HepG2 (cell line): ENCODE measurements around the gene ZFYVE21. TPM values are rescaled to one million over a fixed set of nuclear protein-coding genes. Genes with fewer than 3 reads are reported as not detected.
"Not testable (repeated sequence)": the region's sequence is repeated elsewhere in the genome, so short reads cannot be mapped to it uniquely, and the experiment has no call there.

ENCODE experiments used
- ATAC-seq: fragments of 200-7000 bp; cut with Tn5 transposase; 3 replicates; pipeline ENCODE4 v1.9.1; 2020; ENCODE audit warnings: mild to moderate bottlenecking, moderate library complexity
- BruUV-seq: library from RNA; stranded (reverse); fragments of 400-500 nt; replicated peaks from 2 replicates; lab custom pipeline; 2021; lab: Mats Ljungman, UMichigan
- CTCF ChIA-PET: fragments of 300-600 bp; formaldehyde crosslinking; extraction: SDS; loops from one replicate; lab custom pipeline; 2021; ENCODE audit warnings: low total read pairs, inconsistent platforms, low intra/inter-chr PET ratio; lab: Yijun Ruan, JAX
- POLR2A ChIA-PET: fragments of 350-600 bp; sonication (Branson Sonifier 250); formaldehyde crosslinking; loops from one replicate; lab custom pipeline; 2020; ENCODE audit warnings: antibody characterized with exemption, inconsistent platforms; lab: Yijun Ruan, JAX
- DNase-seq: peaks from one replicate; pipeline ENCODE4 v3.0.0-alpha.2; 2015; ENCODE audit warnings: low spot score
- FAIRE-seq: peaks from 3 replicates; lab custom pipeline; 2011; peaks lifted over from hg19 to GRCh38; lab: Jason Lieb, UNC
- H2AFZ ChIP-seq: one replicate; pipeline ENCODE4 v1.6.1; 2011; ENCODE audit warnings: low read length, inconsistent platforms
- H3K27ac ChIP-seq: fragments of 300-600 bp; 3 replicates; pipeline ENCODE4 v1.8.0; 2011; ENCODE audit warnings: mixed run types, mild to moderate bottlenecking, mixed read lengths, low read length, inconsistent platforms; ENCODE audit not compliant: insufficient read depth; ENCODE audit errors: extremely low read length
- H3K27me3 ChIP-seq, 2 experiments: fragments of 200-600 bp in 1 of 2; 2 replicates in 1 of 2; 3 replicates in 1 of 2; pipeline versions ENCODE4 v1.6.0 to v1.8.0; 2011; ENCODE audit warnings: low read length in 2 of 2, mild to moderate bottlenecking in 2 of 2, moderate library complexity in 2 of 2, inconsistent platforms in 1 of 2; ENCODE audit not compliant: insufficient read depth in 2 of 2, control insufficient read depth in 1 of 2
- H3K36me3 ChIP-seq, 2 experiments: fragments of 200-600 bp in 1 of 2; replicated peaks in 1 of 2; 2 replicates in 1 of 2; 3 replicates in 1 of 2; pipeline versions ENCODE4 v1.5.1 to v1.8.0; 2011; ENCODE audit warnings: low read length in 2 of 2, inconsistent platforms in 1 of 2; ENCODE audit not compliant: insufficient read depth in 2 of 2, control insufficient read depth in 1 of 2
- H3K4me1 ChIP-seq: 2 replicates; pipeline ENCODE4 v1.5.1; 2012; ENCODE audit warnings: low read length, inconsistent platforms; ENCODE audit not compliant: insufficient read depth
- H3K4me2 ChIP-seq: 2 replicates; pipeline ENCODE4 v1.6.0; 2011; ENCODE audit warnings: low read depth, low read length, inconsistent platforms
- H3K4me3 ChIP-seq, 3 experiments: fragments of 200-600 bp in 1 of 3; sonication (generic), shearing (Covaris generic) in 1 of 3; replicated peaks in 1 of 3; 2 replicates each; pipeline ENCODE4 v1.5.1; 2011 to 2016; ENCODE audit warnings: low read length in 3 of 3, inconsistent platforms in 2 of 3, low read depth in 2 of 3, mild to moderate bottlenecking in 2 of 3, control low read depth in 1 of 3, mixed read lengths in 1 of 3; ENCODE audit not compliant: insufficient read depth in 1 of 3
- H3K79me2 ChIP-seq: one replicate; pipeline ENCODE4 v1.6.1; 2011; ENCODE audit warnings: low read length, inconsistent platforms; ENCODE audit not compliant: insufficient read depth
- H3K9ac ChIP-seq: 2 replicates; pipeline ENCODE4 v1.6.0; 2011; ENCODE audit warnings: mild to moderate bottlenecking, low read depth, low read length, inconsistent platforms; ENCODE audit not compliant: insufficient read depth
- H3K9me3 ChIP-seq: 2 replicates; pipeline ENCODE4 v1.5.1; 2012; ENCODE audit warnings: mild to moderate bottlenecking, low read length
- H4K20me1 ChIP-seq: 2 replicates; pipeline ENCODE4 v1.6.0; 2011; ENCODE audit warnings: inconsistent platforms, mild to moderate bottlenecking, low read length, moderate library complexity; ENCODE audit not compliant: insufficient read depth
- AGO2 ChIP-seq: fragments of 200-400 bp; formaldehyde crosslinking; optimal IDR thresholded peaks from 2 replicates; pipeline ENCODE3; 2017; ENCODE audit warnings: mild to moderate bottlenecking, low read depth, low read length, moderate library complexity
- FOXC1 ChIP-seq: sonication (generic); formaldehyde crosslinking; IDR thresholded peaks from 2 replicates; pipeline ENCODE4 v1.8.0; 2022; ENCODE audit warnings: mild to moderate bottlenecking, missing genetic modification reagents, borderline replicate concordance
- GFI1 ChIP-seq: sonication (generic); formaldehyde crosslinking; IDR thresholded peaks from 2 replicates; pipeline ENCODE4 v1.5.0; 2020; ENCODE audit warnings: missing genetic modification reagents, mild to moderate bottlenecking, borderline replicate concordance
- HCFC1 ChIP-seq: fragments of 150-350 bp; IDR thresholded peaks from 2 replicates; pipeline ENCODE4 v1.6.1; 2014; ENCODE audit warnings: low read depth, low read length
- KDM5A ChIP-seq: fragments of 200-600 bp; sonication (generic); IDR thresholded peaks from 2 replicates; pipeline ENCODE4 v1.7.0; 2018; ENCODE audit warnings: antibody characterized with exemption, mild to moderate bottlenecking, low read length, borderline replicate concordance
- MIER3 ChIP-seq: IDR thresholded peaks from 2 replicates; pipeline ENCODE4 v1.6.1; 2016; ENCODE audit warnings: missing compliant biosample characterization, borderline replicate concordance
- NPAS2 ChIP-seq: sonication (generic); formaldehyde crosslinking; IDR thresholded peaks from 2 replicates; pipeline ENCODE4 v1.8.0; 2022; ENCODE audit warnings: mild to moderate bottlenecking, missing genetic modification reagents, borderline replicate concordance
- PHF8 ChIP-seq: sonication (generic); formaldehyde crosslinking; IDR thresholded peaks from 2 replicates; pipeline ENCODE4 v1.5.0; 2020; ENCODE audit warnings: missing genetic modification reagents
- PITX1 ChIP-seq: sonication (generic); formaldehyde crosslinking; IDR thresholded peaks from 2 replicates; pipeline ENCODE4 v1.5.1; 2020; ENCODE audit warnings: mild to moderate bottlenecking, missing genetic modification reagents
- RAD51 ChIP-seq: fragments of 450-650 bp; IDR thresholded peaks from 2 replicates; pipeline ENCODE4 v1.6.1; 2016; ENCODE audit warnings: borderline replicate concordance
- ZKSCAN5 ChIP-seq: sonication (generic); formaldehyde crosslinking; IDR thresholded peaks from 2 replicates; pipeline ENCODE4 v1.5.1; 2020; ENCODE audit warnings: mild to moderate bottlenecking, missing genetic modification reagents
- ZNF251 ChIP-seq: sonication (generic); formaldehyde crosslinking; IDR thresholded peaks from 2 replicates; pipeline ENCODE4 v1.9.0; 2021; ENCODE audit warnings: mild to moderate bottlenecking, missing genetic modification reagents
- ZNF3 ChIP-seq: IDR thresholded peaks from 2 replicates; pipeline ENCODE4 v1.7.0; 2017; ENCODE audit warnings: inconsistent platforms
- ZNF333 ChIP-seq: sonication (generic); formaldehyde crosslinking; IDR thresholded peaks from 2 replicates; pipeline ENCODE4 v1.4.0; 2020; ENCODE audit warnings: mild to moderate bottlenecking, missing genetic modification reagents, borderline replicate concordance
- ZNF441 ChIP-seq: sonication (generic); formaldehyde crosslinking; IDR thresholded peaks from 2 replicates; pipeline ENCODE4 v1.7.0; 2021; ENCODE audit warnings: missing genetic modification reagents, borderline replicate concordance
- ZNF607 ChIP-seq: sonication (generic); formaldehyde crosslinking; IDR thresholded peaks from 2 replicates; pipeline ENCODE4 v1.5.1; 2020; ENCODE audit warnings: missing genetic modification reagents, mild to moderate bottlenecking, borderline replicate concordance
- WGBS: methylation state at CpG from one replicate; pipeline ENCODE4 v1.1.6; 2017; ENCODE audit warnings: low lambda C conversion rate; 5-methylcytosine and 5-hydroxymethylcytosine counted together
- in situ Hi-C: cut with HindIII; loops from 2 replicates; pipeline ENCODE4 v1.10.0; 2017; ENCODE audit warnings: low pct_unique_long_range_greater_than_20kb; ENCODE audit not compliant: extremely low pct_ligation_motif_present
- intact Hi-C: fragments of 100-400 bp; cut with micrococcal nuclease; formaldehyde crosslinking; loops from one replicate; pipeline ENCODE4 v1.10.0; 2022; ENCODE audit not compliant: unreplicated experiment
- polyA plus RNA-seq, 8 experiments: library from polyadenylated mRNA; depleted of rRNA in 3 of 8; stranded (reverse) in 7 of 8; unstranded in 1 of 8; fragments of >200 nt; fragmentation: Illumina TruSeq in 4 of 8; extraction: Trizol in 4 of 8; gene quantifications; 2 replicates each; pipeline versions ENCODE4 v1.2.1 to v1.2.3, GENCODE V29; 2011 to 2016; ENCODE audit warnings: low read depth in 4 of 8, missing spikeins in 1 of 8, mixed read lengths in 1 of 8; ENCODE audit not compliant: insufficient read depth in 1 of 8
- total RNA-seq, 5 experiments: library from RNA; depleted of rRNA; stranded (reverse); fragments of >200 nt; fragmentation: Illumina TruSeq; extraction: Trizol; gene quantifications; 2 replicates each; pipeline ENCODE4 v1.2.3, GENCODE V29; 2016; ENCODE audit warnings: low read depth in 1 of 5
- TF ChIP-seq, protein P1 (sequence below): sonication (generic); formaldehyde crosslinking; IDR thresholded peaks from 2 replicates; pipeline ENCODE4 v1.4.0; 2020; ENCODE audit warnings: missing genetic modification reagents
- TF ChIP-seq, protein P2 (sequence below): sonication (generic); formaldehyde crosslinking; IDR thresholded peaks from 2 replicates; pipeline ENCODE4 v1.4.0; 2020; ENCODE audit warnings: missing genetic modification reagents

Gene ZFYVE21
- total and polyA plus RNA-seq, 2 of the 13 experiments (the other 11 are each of a cell fraction or from before 2014, with no cell fraction given) = 34.3 to 34.4 TPM

DNA sequence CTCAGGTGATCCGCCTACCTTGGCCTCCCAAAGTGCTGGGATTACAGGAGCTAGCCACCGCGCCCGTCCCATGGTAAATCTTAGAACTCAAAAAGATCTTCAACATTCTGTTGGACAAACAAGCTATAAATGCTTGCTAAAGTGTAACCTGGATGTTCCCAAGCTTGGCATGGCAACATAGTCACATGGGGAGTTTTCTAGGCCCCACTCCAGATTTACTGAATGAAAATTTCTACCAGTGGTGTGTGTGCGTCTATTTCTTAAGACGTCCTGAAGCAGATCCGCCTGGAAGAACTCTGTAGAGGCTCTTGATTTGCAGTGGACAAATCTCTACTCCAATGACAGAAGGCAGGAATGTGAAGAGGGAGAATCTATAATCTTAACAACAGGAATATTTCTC, 59.9 kb downstream of the ZFYVE21 start:
- no peaks in the 10 kb centered on the region for H3K4me1 ChIP-seq
- BruUV-seq = no TSS peak
- intact Hi-C loops (no loop called here), in situ Hi-C loops (no loop called here)
- TF ChIP-seq, protein P1, sequence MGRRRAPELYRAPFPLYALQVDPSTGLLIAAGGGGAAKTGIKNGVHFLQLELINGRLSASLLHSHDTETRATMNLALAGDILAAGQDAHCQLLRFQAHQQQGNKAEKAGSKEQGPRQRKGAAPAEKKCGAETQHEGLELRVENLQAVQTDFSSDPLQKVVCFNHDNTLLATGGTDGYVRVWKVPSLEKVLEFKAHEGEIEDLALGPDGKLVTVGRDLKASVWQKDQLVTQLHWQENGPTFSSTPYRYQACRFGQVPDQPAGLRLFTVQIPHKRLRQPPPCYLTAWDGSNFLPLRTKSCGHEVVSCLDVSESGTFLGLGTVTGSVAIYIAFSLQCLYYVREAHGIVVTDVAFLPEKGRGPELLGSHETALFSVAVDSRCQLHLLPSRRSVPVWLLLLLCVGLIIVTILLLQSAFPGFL (CRISPR knock-in tag) = no peak
- TF ChIP-seq ZNF3 (no peak), GFI1 (no peak), ZNF333 (CRISPR knock-in tag) (no peak), ZNF251 (CRISPR knock-in tag) (no peak), AGO2 (no peak), KDM5A (no peak), RAD51 (no peak), ZKSCAN5 (CRISPR knock-in tag) (no peak), ZNF441 (CRISPR knock-in tag) (no peak), MIER3 (CRISPR knock-in tag) (no peak), ZNF607 (CRISPR knock-in tag) (no peak), NPAS2 (CRISPR knock-in tag) (no peak), HCFC1 (no peak), PITX1 (CRISPR knock-in tag) (no peak), PHF8 (CRISPR knock-in tag) (no peak), FOXC1 (CRISPR knock-in tag) (no peak)
- TF ChIP-seq, protein P2, sequence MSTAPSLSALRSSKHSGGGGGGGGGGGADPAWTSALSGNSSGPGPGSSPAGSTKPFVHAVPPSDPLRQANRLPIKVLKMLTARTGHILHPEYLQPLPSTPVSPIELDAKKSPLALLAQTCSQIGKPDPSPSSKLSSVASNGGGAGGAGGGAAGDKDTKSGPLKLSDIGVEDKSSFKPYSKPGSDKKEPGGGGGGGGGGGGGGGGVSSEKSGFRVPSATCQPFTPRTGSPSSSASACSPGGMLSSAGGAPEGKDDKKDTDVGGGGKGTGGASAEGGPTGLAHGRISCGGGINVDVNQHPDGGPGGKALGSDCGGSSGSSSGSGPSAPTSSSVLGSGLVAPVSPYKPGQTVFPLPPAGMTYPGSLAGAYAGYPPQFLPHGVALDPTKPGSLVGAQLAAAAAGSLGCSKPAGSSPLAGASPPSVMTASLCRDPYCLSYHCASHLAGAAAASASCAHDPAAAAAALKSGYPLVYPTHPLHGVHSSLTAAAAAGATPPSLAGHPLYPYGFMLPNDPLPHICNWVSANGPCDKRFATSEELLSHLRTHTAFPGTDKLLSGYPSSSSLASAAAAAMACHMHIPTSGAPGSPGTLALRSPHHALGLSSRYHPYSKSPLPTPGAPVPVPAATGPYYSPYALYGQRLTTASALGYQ = no peak
- H3K79me2 ChIP-seq = no peaks in the 10 kb centered on the region
- H3K4me3 ChIP-seq = no peak overlapping the region
- H3K27ac ChIP-seq = no peak overlapping the region
- FAIRE-seq (no peak), DNase-seq (no peak), ATAC-seq (no peak)
- no peaks in the 10 kb centered on the region for H3K9me3 ChIP-seq
- H3K27me3 ChIP-seq = no peaks in the 10 kb centered on the region
- H4K20me1 ChIP-seq = no peaks in the 10 kb centered on the region
- no peak overlapping the region for H3K9ac ChIP-seq
- ChIA-PET POLR2A (no interaction called here), CTCF (no interaction called here)
- H3K36me3 ChIP-seq = peaks cover 1 to 16% of the 10 kb centered on the region in 2 experiments; a peak in 4 of 5 replicates
- no peak overlapping the region for H2AFZ ChIP-seq
- 94% methylated on average over 7 of the region's 7 CpGs for WGBS
- no peak overlapping the region for H3K4me2 ChIP-seq

DNA sequence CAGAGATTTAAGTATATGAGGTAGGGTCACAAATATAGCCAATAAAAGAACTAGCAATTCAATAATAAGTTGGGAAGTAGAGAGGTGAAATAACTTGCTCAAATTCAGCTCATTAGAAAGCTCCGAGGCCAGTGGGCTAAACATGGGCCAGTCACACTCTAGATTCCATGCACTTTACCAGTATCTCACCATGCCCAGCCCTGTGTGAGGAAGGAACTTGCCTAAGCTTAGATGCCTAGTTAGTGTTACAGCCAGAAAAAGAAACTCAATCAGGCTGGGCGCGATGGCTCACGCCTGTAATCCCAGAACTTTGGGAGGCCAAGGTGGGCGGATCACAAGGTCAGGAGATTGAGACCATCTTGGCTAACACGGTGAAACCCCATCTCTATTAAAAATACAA, 60.7 kb downstream of the ZFYVE21 start:
- H3K79me2 ChIP-seq, DNase-seq, H3K27ac ChIP-seq, H3K4me1 ChIP-seq, H3K9ac ChIP-seq, ATAC-seq, H3K4me3 ChIP-seq, FAIRE-seq, POLR2A ChIA-PET, H3K9me3 ChIP-seq, H4K20me1 ChIP-seq, CTCF ChIA-PET, BruUV-seq, H3K4me2 ChIP-seq, intact Hi-C loops, H2AFZ ChIP-seq, in situ Hi-C loops, H3K27me3 ChIP-seq: not testable (repeated sequence)
- H3K36me3 ChIP-seq = peaks cover 1 to 12% of the 10 kb centered on the region in 2 experiments; a peak in 4 of 5 replicates
- 95% methylated on average over 6 of the region's 6 CpGs for WGBS
